ENCODE data around the gene CCDC69. TPM values are rescaled to one million over a fixed set of nuclear protein-coding genes. Genes with fewer than 3 reads are reported as not detected.

Gene CCDC69
- total RNA-seq, 4 donors from 2014 or later: 204 to 317 (median 256) TPM

DNA sequence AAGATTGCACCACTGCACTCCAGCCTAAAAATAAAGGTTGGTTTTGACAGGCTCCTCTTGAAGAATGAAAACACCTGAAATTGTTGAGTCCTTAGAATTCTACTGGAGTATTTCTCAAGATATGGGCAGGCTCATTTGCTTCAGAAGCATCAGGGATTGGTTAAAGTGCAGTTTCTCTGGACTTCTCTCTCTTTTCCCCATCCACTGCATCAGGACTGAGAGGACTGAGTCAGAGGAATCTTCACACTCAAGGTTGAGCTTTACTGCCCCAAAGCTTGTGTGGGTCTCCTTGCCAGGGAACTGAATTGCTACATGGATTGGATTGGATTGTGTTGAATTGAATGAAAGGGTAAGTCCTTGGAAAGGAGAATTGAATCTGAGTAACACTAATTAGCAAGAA lies 7.5 kb upstream of the CCDC69 start:
- ATAC-seq: no peak
- Histone ChIP-seq H3K27me3 (no peaks in the 10 kb centered on the region), H3K36me3 (no peaks in the 10 kb centered on the region), H3K4me1 (peaks cover 0 to 25% (median 14%) of the 10 kb centered on the region in 3 donors), H3K9me3 (no peaks in the 10 kb centered on the region), H3K4me3 (no peak overlapping the region), H3K27ac (no peak overlapping the region)
- TF ChIP-seq POLR2A (IDR thresholded peaks at IDR 0.05): no peak
- TF ChIP-seq, protein P1, sequence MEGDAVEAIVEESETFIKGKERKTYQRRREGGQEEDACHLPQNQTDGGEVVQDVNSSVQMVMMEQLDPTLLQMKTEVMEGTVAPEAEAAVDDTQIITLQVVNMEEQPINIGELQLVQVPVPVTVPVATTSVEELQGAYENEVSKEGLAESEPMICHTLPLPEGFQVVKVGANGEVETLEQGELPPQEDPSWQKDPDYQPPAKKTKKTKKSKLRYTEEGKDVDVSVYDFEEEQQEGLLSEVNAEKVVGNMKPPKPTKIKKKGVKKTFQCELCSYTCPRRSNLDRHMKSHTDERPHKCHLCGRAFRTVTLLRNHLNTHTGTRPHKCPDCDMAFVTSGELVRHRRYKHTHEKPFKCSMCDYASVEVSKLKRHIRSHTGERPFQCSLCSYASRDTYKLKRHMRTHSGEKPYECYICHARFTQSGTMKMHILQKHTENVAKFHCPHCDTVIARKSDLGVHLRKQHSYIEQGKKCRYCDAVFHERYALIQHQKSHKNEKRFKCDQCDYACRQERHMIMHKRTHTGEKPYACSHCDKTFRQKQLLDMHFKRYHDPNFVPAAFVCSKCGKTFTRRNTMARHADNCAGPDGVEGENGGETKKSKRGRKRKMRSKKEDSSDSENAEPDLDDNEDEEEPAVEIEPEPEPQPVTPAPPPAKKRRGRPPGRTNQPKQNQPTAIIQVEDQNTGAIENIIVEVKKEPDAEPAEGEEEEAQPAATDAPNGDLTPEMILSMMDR (IDR thresholded peaks at IDR 0.05): no peak
- TF ChIP-seq EP300 (IDR thresholded peaks at IDR 0.05): no peak

DNA sequence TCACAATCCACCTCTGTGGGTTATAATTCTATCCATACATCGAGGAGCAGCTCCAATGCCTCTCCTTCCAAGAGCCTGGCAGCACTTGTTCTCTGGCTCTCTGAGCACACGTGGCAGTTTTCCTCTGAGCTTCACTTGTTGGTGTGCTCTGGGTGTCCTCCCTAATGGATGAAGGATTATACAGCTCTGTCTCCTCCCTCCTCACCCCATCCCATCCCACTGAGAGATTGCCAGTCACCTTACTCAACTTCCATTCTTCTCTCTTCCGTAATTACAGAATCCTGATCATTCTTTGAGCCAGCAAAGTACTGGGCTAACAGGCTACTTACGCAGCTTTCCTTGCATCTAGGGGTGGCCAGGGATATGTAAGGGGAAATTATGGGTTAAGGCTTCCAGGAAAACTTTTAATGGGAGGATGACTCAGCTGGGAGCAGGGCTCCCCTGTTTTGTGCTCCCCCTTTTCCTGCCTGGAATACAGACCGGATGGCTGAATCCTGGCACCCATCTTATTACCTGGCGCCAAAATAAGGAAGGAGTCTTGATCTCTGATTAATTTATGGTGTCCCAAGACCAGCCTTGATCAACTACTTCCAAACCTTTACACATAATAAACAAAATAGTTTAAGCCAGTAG lies 6.3 kb upstream of the CCDC69 start:
- Histone ChIP-seq H3K9me3 (no peaks in the 10 kb centered on the region), H3K4me1 (peaks cover 0 to 20% (median 12%) of the 10 kb centered on the region in 3 donors), H3K4me3 (no peak overlapping the region), H3K27ac (peak overlapping the region in 2 of 4 donors; percentile 32 to 35), H3K36me3 (no peaks in the 10 kb centered on the region), H3K27me3 (no peaks in the 10 kb centered on the region)
- ATAC-seq: peak; percentile 56
- WGBS, 2 donors (ENCODE audit: low coverage in 1 of 2): 48 to 61% methylated on average over 2 to 6 of the region's 6 CpGs
- TF ChIP-seq, protein P1 (IDR thresholded peaks at IDR 0.05): no peak
- no peak for TF ChIP-seq POLR2AphosphoS5 (IDR thresholded peaks at IDR 0.05)
- TF ChIP-seq POLR2A (IDR thresholded peaks at IDR 0.05): no peak
- TF ChIP-seq EP300 (IDR thresholded peaks at IDR 0.05): no peak

DNA sequence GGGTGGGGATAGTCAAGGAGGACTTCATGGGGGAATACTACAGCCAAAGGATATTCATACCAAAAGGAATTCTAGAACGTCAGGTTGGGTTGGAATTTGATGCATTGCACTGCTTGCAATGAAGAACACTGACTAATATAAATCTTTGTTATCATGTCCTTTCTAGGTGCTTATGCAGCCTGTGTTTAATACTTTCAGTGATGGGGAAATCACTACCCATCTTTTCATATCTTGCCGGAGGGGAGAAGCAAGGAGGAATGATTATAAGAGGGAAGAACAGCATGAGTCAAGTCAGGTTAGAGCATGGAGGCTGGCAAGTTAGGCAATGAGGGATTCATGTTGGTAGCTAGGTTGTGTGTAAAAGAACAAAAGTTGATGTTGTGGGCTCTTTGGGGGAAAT lies 5.1 kb upstream of the CCDC69 start:
- no peaks in the 10 kb centered on the region for H3K36me3 ChIP-seq
- ATAC-seq: no peak
- H3K27me3 ChIP-seq: no peaks in the 10 kb centered on the region
- no peaks in the 10 kb centered on the region for H3K9me3 ChIP-seq
- H3K4me1 ChIP-seq: peaks cover 0 to 17% (median under 1%) of the 10 kb centered on the region in 3 donors
- TF ChIP-seq POLR2AphosphoS5 (IDR thresholded peaks at IDR 0.05): no peak
- TF ChIP-seq POLR2A (IDR thresholded peaks at IDR 0.05): no peak
- TF ChIP-seq EP300 (IDR thresholded peaks at IDR 0.05): no peak
- TF ChIP-seq, protein P1 (IDR thresholded peaks at IDR 0.05): no peak
- 74 to 90% methylated on average over 2 of the region's 2 CpGs for WGBS, 2 donors (ENCODE audit: low coverage in 1 of 2)
- H3K4me3 ChIP-seq: no peak overlapping the region
- H3K27ac ChIP-seq: no peak overlapping the region

DNA sequence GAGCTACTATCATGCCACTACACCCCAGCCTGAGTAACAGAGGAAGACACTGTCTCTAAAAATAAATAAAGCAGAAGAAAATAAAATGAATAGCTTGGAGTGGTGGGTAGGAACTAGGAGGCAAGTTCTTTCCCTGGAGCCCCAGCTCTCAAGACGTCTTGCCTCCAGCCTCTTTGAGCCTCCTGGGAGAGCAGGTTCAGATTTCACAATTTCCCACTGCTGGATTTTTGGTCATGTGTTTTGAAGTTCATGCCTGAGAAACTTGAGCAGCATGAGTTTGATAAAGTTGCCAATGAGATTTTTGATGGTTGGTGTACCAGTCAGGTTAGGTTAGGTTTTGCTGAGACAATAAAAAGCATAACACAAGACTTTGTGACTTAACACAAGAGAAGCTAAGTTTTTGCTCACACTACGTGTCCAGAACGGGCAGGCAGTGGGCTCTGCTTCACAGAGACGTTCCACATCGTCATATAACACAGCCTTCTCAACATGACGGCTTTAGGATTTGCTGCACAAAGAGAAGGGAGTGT lies 4.1 kb upstream of the CCDC69 start:
- TF ChIP-seq POLR2A (IDR thresholded peaks at IDR 0.05) (no peak), POLR2AphosphoS5 (IDR thresholded peaks at IDR 0.05) (no peak), EP300 (IDR thresholded peaks at IDR 0.05) (no peak)
- TF ChIP-seq, protein P1 (IDR thresholded peaks at IDR 0.05): no peak
- H3K4me1 ChIP-seq: peaks cover 0 to 13% (median 0%) of the 10 kb centered on the region in 3 donors
- H3K27ac ChIP-seq: no peak overlapping the region
- H3K36me3 ChIP-seq: no peaks in the 10 kb centered on the region
- WGBS, 2 donors (ENCODE audit: low coverage in 1 of 2): 21 to 65% methylated on average over 1 to 6 of the region's 6 CpGs
- H3K4me3 ChIP-seq: no peak overlapping the region
- ATAC-seq: no peak
- H3K9me3 ChIP-seq: no peaks in the 10 kb centered on the region
- no peaks in the 10 kb centered on the region for H3K27me3 ChIP-seq

DNA sequence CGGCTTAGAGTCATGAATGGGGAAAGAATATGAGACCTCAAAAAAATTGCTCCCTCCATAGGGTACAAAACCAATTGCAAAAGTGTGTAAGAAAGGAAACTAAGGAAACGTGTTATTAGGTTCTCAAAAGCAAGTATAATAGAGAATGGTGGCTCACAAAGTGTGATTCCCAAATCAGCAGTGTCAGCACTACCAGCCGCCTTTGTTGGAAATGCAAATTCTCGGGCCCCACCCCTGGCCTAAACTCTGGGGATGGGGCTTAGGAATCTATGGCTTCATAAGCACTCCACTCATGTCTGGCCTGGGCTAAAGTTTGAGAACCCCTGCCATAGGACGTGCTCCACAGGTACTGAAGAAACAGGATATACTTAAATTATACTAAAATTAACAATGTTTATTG lies 1.6 kb upstream of the CCDC69 start:
- no peaks in the 10 kb centered on the region for H3K9me3 ChIP-seq
- peaks cover 6 to 38% (median 17%) of the 10 kb centered on the region in 3 donors for H3K4me1 ChIP-seq
- no peaks in the 10 kb centered on the region for H3K27me3 ChIP-seq
- ATAC-seq: no peak
- H3K27ac ChIP-seq: peak overlapping the region in 1 of 4 donors; percentile 94
- no peaks in the 10 kb centered on the region for H3K36me3 ChIP-seq
- no peak for TF ChIP-seq POLR2AphosphoS5 (IDR thresholded peaks at IDR 0.05)
- TF ChIP-seq, protein P1 (IDR thresholded peaks at IDR 0.05): peak in 1 of 4 experiments; percentile 0
- H3K4me3 ChIP-seq: no peak overlapping the region
- 70 to 86% methylated on average over 3 to 5 of the region's 5 CpGs for WGBS, 2 donors (ENCODE audit: low coverage in 1 of 2)
